HG02938 (cell line): ENCODE results near the gene ROBO1.
A peak's percentile ranks its signal among the peaks of the same experiment; 100 is the strongest.

Experiments
- ATAC-seq: cut with Tn5 transposase; IDR thresholded peaks from one replicate; pipeline ENCODE4 v1.9.1; 2021; ENCODE audit warnings: mild to moderate bottlenecking, moderate library complexity; ENCODE audit not compliant: unreplicated experiment

Gene ROBO1

DNA sequence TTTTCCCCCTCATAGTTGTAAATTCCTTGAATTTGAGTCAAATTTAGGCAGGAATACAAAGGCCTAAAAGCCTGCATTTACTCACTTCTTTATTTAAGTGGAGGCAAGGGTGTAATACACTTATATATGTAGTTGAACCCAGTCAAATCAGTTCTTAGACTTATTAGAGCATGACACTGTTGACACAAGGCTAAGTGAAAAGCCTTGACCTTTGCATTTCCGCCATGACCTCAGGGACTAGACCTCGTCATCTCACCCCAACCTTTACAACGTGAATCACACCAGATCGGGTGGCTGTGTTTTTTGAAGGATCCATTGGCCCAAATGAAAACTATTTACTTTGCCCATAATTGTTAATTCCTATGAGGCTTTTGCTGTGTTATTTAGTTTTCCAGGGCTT, 774.4 kb downstream of the ROBO1 start:
- no peak for ATAC-seq

DNA sequence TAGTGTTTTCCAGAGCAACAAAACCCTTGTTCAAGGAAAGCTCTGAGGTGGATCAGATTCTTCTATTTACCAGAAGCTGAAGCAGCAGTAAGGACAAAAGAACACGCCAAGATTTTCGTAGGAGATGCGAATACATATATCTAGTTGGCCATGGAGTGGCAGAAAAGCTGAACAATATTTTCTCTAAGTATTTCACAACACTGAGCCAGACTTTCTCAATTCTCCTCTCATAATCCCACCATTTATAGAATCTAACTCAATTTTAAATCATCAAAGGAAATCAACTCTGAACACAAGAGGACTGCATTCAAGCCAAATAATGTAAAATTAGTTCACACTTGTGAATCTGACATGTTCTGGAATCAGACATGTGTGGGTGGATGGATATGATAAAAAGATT, 775.0 kb downstream of the ROBO1 start:
- ATAC-seq = no peak

DNA sequence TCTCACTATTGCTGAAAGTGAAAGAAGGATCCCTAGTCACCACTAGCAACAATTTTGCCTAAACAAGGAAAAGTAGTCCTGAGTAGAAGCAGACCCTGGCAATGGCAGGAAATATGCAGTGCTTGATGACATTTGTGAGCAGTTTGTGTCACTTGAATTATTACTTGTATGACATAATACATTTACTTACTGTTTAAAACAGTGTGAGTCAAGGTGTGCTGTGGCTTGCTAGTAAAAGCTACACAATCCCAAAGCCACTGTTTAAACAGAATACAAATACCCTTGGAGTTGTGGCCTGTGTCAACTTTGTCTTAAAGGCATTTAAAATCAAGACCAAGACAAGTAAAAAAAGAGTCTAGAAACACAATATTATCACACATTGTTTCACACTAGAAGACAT, 775.4 kb downstream of the ROBO1 start:
- ATAC-seq = no peak

DNA sequence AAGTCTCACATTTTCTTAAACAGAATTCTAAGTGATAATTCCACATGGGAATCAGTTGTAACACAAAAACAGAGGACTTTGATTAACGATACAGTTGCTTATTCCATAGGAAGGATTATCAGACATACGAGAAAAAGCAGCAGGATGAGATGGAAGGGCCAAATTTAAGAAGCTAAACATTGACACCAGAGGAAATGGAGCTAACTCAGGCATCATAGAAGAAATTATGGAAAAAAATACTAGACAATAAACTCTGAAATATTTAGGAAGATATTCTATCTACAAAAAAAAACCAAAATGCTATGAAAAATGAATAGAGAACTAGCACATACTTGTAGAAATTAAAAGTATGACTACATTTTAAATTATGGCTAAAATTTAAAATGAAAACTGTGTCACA, 776.1 kb downstream of the ROBO1 start:
- no peak for ATAC-seq

DNA sequence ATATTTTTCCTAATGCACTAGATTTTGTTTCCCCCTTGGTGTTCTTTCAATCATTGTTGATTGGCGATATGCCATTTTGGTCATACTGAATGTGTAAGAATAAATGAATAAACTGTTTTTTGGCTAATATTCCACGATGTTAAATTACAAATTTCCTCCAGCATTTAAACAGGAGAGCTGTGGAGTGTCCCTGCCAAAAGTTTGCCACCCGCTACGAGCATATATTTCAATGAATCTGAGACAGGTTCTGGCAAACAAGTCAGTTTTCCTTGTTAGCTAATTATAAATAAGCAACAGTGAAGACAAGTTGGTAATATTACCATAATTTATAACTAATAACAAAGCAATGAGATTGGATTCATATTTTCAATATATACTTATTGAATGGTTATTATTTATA, 777.6 kb downstream of the ROBO1 start:
- no peak for ATAC-seq

DNA sequence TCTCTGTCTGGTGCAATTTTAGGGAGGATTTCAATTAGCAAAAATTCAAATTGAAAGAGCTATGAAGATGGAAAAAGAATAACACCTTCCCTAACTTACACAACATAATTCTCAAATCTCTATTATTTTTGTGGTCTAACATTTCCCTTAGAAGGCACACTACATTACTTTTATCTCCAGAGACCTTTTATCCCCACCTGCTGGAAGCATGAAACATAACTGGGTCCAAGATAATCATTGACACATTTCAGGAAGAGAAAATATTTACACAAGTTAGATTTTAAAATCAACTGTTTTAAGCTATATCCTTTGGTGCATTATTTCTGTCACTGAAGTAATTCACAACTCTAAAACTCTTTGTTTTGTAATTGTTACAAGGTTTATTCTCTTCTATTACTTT, 779.5 kb downstream of the ROBO1 start:
- ATAC-seq = no peak

DNA sequence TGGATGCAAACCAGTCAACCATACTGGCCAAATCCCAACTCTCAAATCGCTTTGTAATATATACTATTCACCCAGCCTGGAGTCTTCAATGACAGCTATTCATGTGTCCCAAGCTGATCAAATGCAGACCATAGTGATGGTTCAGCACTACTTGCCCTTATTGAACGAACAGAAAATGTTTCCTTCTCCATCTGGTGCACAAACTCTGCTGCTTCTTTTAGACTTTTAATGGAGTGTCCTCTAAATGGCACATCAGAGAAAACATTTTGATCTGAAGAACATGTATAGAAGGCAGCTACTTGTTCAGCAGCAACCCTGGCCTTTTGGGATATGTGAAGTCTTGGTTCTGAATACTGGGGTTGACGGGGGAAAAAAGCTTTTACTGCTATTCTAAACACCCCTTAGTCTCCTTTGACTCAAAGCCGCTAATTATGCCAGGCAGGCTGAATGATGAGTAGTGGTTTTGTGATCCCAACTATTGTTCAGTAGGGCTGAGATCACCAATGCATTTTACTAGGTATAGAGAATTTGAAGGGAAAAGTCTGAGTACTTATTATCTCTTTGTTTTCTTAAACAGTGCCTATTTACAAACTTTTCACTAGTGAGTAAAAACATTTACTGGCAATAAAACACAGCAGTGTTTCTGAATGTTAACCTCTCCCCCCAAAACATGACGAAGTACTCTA, 781.2 kb downstream of the ROBO1 start:
- ATAC-seq = no peak

DNA sequence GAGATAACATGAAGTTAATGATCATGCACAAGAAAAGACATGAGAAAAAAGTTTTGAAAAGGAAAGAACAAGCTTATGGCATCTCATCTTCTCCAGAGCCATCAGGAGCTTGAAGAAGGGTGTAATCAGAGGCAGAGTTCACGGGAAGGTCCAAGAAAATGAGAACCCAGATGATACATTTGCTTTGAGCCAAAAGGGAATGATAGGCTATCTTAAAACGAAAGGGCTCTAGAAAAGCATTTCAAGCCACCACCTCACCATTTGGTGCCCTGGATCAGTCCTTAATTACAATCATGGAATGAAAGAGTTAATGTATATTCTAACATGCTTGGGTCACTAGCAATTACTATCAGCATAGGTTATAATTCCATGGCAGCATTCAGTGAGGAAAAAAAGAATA, 781.8 kb downstream of the ROBO1 start:
- no peak for ATAC-seq

DNA sequence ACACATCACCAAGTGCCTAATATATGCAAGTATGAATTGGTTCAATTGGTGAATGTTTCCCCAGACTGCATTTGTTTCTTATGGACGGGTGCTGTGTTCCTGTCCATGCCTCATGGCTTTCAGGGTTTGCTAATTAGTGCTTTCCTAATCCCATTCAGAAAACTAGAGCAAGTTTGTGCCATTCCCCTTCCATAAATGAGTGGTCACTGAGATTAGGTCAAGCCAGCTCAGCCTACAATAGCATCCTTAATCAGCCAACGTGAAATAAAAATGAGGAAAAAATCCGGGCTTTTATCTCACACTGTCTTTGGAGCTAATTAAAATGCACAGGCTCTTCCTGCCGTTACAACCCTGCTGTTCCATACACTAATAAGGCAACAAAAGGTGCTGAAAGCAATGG, 788.8 kb downstream of the ROBO1 start:
- no peak for ATAC-seq

DNA sequence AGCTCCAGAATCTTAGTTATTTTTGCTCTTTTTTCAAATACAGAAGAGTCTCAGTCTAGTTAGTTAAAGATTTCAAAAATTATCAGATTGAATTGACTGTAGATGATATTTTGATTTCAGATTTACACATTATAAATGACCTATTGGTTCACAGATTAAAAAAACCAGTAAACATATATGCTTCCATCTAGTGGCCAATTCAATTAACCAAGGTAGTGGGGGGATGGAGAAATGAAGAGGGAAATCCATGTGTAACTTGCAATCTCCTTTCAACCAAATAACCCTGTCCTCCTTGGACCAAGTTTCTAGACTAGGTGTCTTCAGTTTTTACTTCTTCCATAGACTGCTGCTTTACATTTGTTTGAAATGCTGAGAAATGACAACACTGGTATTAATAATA, 789.8 kb downstream of the ROBO1 start:
- ATAC-seq = no peak

DNA sequence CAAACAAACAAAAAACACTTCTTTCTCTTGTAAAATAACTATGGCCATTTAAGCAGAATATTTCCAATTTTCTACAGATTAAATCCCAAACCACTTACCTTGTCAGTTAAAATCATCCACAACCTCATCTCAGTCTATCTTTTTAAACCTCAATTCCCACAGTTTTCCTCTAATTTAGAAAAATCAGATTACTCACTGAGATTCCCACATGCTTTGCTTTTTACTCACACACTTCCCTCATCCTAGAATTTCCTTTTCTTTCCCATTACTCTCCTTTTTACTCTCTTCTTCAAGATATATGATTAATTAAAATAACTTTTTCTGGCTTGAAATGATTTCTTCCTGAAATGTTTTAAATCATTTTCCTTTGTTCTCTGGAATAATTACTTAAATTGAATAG, 790.7 kb downstream of the ROBO1 start:
- ATAC-seq = no peak

DNA sequence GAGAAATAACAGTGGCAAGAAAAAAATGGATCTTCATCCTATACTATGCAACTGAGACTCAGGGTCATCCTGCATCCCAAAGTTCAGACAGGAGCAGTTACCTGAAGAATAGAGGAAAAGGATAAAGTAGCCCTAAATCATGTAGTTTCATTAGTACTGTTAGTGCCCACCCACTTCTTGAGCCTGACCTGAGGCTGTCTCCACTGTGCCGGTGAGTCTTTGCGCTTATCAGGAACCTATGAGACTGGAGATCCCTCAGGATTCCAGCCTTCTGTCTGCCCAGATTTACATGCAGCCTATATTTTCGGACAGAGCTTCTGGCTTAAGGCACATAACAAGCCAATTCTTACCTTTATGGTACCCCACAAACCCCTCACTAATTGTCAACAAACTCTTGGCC, 791.6 kb downstream of the ROBO1 start:
- no peak for ATAC-seq

DNA sequence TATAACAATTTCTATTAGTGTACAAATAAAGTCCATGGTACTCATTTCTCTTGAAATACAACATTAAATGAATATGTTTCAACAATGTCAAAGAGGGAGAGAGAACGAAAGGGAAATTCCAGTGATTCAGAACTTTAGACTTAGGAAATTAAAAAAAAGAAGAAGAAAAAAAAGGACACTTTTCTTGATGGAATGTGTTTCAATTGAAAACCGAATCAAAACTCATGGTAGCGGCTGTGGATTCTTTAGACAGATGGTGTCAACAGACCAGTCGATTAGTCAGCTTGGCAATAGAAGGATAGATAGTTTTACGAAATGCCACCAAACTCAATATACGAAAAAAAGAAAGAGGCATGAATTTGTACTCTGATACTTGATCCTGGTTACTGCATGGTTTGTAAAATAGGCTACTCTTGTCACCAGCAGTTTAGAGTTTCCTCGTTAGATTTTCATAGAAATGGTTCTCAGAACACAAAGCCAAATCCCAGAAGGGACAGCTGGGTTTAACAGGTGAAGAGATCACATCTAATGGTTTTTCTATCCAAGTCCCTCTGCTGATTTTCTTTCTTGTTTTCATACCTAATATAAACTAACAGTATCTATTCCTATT, 793.5 kb downstream of the ROBO1 start:
- ATAC-seq = no peak

DNA sequence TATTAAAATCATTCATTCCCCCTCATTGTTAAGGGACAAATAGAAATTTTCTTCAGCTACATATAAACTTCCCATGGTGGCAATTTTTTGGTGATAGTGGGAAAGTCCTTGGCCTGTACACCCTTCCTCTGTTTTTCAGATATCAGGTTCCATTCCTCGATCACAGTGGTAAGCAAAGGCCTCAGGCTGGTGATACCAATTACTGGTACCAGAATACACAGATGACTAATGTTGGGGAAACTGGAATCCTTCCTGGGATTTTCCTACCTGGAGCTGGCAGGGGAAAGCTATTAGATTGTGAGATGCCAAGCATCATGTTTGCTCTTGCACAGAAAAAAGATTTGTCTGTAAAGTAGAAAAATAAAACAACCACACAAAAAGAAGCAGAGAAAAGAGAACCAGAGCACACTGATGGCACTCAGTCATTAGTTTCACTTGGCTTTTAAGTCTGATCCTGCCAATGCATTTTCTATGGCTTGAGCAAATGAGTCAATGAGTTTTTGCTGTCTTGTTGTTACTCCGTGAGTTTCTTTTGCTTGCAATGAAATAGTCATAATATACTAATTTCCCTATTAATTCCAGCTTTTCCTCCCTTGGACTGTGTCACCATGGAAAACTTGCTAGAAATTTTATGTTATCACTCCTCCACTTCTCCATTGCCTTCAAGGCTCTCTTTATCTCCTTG, 795.0 kb downstream of the ROBO1 start:
- no peak for ATAC-seq

DNA sequence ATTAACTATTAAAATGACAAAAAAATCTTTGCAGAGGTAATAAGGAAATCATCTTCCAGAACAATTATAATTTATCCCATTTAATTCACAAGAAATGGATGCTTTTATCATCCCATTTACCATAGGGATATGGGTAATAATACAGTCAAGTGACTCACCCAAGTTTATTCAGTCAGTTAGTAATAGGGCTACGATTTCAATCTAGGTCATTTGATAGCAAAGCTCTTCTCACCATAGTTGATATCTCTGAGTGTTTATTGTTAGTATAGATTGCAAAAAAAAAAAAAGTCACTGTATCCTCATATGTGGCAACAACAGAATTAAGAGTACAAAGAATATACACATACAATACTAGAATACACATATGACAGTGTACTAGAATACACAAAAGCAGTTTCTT, 797.1 kb downstream of the ROBO1 start:
- no peak for ATAC-seq

DNA sequence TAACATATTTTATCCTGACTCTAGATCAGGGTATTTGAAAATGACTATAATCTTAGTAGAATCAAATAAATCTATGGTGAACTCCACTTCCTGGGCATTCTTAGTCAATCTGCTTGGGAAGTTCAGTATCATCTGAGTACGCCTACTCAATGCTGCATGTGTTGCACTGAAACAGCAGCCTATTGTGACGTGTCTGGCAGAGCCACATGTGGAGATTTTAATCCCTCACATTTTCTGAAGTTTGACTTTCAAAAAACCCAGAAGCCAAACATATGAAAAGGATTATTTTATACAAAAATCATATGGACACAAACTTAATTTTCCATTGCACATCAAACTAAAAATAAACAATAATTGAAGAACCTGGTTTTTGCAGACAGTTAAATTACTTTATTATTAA, 798.3 kb downstream of the ROBO1 start:
- no peak for ATAC-seq

DNA sequence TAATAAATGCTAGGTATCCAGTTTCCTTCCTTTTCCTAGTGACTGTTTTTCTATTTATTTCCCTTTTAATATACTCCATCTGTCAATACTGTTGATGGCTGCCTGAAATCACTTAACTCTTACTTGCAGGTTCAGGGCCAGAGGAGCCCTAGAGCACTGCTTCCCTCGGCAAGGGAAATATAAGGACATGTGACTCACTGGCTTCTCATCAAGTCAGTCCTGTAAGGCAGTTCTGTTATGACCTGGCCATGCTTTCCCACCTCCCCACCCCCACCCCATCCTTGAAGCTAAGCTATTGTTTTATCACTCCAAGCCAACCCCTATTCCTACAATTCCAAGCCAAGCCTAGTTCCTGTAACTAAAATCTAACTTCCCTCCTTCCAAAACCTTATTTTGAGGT, 800.7 kb downstream of the ROBO1 start:
- ATAC-seq = no peak

DNA sequence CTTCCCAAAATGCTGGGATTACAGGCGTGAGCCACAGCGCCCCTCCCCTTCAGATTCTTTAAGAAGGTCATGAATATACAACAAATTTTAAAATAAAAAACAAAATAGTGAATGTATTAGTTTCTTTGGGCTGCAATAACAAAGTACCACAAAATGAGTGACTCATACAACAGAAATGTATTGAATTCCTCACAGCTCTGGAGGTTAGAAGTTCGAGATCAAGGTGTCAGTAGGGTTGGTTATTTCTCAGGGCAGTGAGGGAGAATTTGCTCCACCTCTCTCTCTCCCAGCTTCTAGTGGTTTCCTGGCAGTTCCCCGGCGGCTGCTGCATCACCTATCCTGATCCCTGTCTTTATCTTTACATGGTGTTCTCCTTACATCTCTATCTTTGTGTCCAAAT, 804.0 kb downstream of the ROBO1 start:
- no peak for ATAC-seq

DNA sequence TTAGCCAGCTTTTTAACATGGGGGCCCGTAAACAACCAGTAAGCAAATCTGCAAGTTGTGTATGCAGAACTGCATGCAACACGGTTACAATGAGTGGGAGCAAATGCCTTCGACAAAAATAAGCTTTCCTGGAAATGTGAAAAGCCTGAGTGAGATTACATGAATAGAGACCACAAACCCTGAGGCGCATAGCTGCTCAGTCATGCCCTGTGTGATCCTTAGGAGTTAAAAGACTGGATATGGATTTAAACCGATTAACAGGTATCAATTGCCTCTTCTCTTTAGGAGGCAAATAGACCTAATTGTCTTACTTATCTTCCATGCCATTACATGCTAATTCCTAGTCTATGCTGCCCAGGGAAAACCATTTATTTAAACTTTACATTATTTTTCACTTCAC, 810.3 kb downstream of the ROBO1 start:
- ATAC-seq = no peak

DNA sequence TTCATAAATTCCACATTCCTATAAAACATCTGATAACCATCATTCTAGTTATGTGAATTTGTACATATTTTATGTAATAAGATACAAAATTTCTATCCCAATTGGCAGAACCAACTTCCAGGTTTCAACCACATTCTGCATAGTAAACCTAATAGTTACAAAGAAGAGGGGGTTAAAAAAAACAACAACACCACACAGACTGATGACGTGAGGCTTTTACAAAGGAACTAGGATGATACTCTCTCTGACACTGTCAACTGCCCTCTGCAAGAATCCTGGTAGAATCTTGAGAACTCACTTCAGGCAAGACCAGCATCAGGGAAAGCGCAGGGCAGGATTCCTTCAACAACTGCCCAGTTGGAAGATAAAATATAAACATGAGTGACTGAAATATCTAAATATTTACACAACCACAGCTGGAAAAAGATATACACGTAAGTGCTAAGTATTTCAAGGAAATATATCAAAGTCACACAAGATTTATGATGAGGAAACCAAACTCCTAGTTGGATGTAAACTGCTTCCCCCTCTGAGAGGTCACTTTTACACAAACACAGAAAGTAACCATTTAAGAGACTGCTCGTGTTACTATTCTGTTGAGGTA, 816.4 kb downstream of the ROBO1 start:
- ATAC-seq = no peak

DNA sequence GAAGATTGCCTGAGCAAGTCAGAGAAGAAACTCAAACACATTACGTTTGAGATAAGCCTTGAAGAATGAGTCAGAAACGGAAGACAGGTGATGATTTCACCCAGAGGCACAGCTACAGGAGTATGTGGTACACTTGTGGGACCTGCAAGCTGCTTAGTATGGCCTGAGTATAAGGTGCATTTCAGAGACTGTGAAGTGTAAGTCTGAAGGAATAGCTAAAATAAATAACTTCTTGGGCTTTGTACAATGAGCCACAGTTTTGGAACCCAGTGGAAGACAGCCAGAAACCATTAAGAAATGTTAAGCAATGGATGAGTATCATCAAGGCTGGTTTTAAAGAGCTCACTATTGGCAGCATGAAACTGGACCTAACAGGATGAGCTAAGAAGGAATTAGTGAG, 826.2 kb downstream of the ROBO1 start:
- peak; percentile 69 for ATAC-seq

DNA sequence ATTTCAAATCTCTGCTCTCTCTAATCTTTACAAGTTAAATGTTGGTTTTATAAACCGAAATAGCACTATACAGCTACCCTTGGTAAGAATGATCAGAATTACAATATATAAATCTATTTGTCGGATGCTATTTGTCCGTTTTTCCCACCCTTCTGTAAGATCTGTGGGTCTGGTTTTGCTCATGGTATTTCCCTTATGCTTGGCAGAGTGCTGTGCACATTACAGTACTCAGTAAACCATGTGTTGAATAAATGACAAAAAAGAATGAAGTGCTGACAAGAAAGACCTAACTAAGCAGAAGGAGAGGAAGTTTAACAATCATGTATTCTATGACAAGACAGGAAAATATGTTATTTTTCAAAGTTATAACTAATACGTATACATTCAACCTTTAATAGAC, 827.2 kb downstream of the ROBO1 start:
- no peak for ATAC-seq
